A549 (cell line): Measurements from ENCODE around the gene TAF6L. TPM values are rescaled to one million over a fixed set of nuclear protein-coding genes. Genes with fewer than 3 reads are reported as not detected.

Experiments used
- ATAC-seq, 2 experiments: fragments of 200-7000 bp in 1 of 2; fragments of >200 bp in 1 of 2; cut with Nextera tagmentation in 1 of 2; cut with Tn5 transposase in 1 of 2; 3 replicates each; pipeline versions ENCODE4 v1.8.0 to v1.9.1; 2018 to 2020; ENCODE audit warnings: mild to moderate bottlenecking in 1 of 2, moderate library complexity in 1 of 2
- CTCF ChIA-PET: fragments of 300-600 bp; sonication (Branson Sonifier 250); formaldehyde crosslinking; extraction: SDS; loops from one replicate; lab custom pipeline; 2021; ENCODE audit warnings: antibody characterized with exemption, inconsistent platforms; lab: Yijun Ruan, JAX
- POLR2A ChIA-PET: fragments of 350-600 bp; formaldehyde crosslinking; extraction: SDS; loops from one replicate; lab custom pipeline; 2021; ENCODE audit warnings: antibody characterized with exemption, inconsistent platforms; lab: Yijun Ruan, JAX
- DNase-seq, 2 experiments: peaks; one replicate each; pipeline versions ENCODE4 v3.0.0 to v3.0.0-alpha.2; 2011 to 2016; ENCODE audit warnings: low read depth in 1 of 2, low spot score in 1 of 2
- FAIRE-seq: peaks from 2 replicates; lab custom pipeline; 2011; peaks lifted over from hg19 to GRCh38; lab: Jason Lieb, UNC
- H3K27ac ChIP-seq, 2 experiments: fragments of >200 bp; sonication (Bioruptor Twin); formaldehyde crosslinking; 3 replicates each; pipeline ENCODE4 v1.5.1; 2016 to 2017
- H3K4me1 ChIP-seq: fragments of >200 bp; sonication (Bioruptor Twin); formaldehyde crosslinking; 3 replicates; pipeline ENCODE4 v1.6.1; 2016
- H3K4me2 ChIP-seq: fragments of >200 bp; sonication (Bioruptor Twin); formaldehyde crosslinking; 3 replicates; pipeline ENCODE4 v1.6.1; 2016
- H3K4me3 ChIP-seq: fragments of >200 bp; sonication (Bioruptor Twin); formaldehyde crosslinking; 3 replicates; pipeline ENCODE4 v1.5.1; 2016
- H3K9me3 ChIP-seq: fragments of >200 bp; sonication (Bioruptor Twin); formaldehyde crosslinking; 3 replicates; pipeline ENCODE4 v1.6.1; 2016
- CBX2 ChIP-seq: fragments of 200-600 bp; sonication (generic); IDR thresholded peaks from 2 replicates; pipeline ENCODE4 v1.6.1; 2016; ENCODE audit warnings: low read depth, mild to moderate bottlenecking, borderline replicate concordance
- CBX8 ChIP-seq: fragments of 200-600 bp; sonication (generic); IDR thresholded peaks from 2 replicates; pipeline ENCODE4 v1.6.1; 2016
- CHD2 ChIP-seq: fragments of 150-350 bp; IDR thresholded peaks from 2 replicates; pipeline ENCODE4 v1.6.1; 2014; ENCODE audit warnings: low read length; ENCODE audit not compliant: partially characterized antibody
- CTCF ChIP-seq: fragments of >200 bp; sonication (Bioruptor Twin); formaldehyde crosslinking; IDR thresholded peaks from 3 replicates; pipeline ENCODE4 v1.5.1; 2016
- ELK1 ChIP-seq: fragments of 150-350 bp; IDR thresholded peaks from 2 replicates; pipeline ENCODE4 v1.6.1; 2014; ENCODE audit warnings: low read depth, mild to moderate bottlenecking, low read length
- EP300 ChIP-seq, 2 experiments: fragments of >200 bp; sonication (Bioruptor Twin); formaldehyde crosslinking; IDR thresholded peaks; 2 replicates in 1 of 2; 3 replicates in 1 of 2; pipeline ENCODE4 v1.6.1; 2016 to 2017
- ESRRA ChIP-seq: fragments of 150-350 bp; IDR thresholded peaks from 2 replicates; pipeline ENCODE4 v1.6.1; 2014; ENCODE audit warnings: mild to moderate bottlenecking, low read length, borderline replicate concordance
- FOSB ChIP-seq: fragments of 250-450 bp; sonication (Bioruptor Pico); IDR thresholded peaks from 2 replicates; pipeline ENCODE4 v1.5.0; 2020; ENCODE audit warnings: mild to moderate bottlenecking, moderate library complexity
- FOXS1 ChIP-seq: fragments of 250-450 bp; sonication (Bioruptor Pico); IDR thresholded peaks from 2 replicates; pipeline ENCODE4 v1.5.0; 2020; ENCODE audit warnings: mild to moderate bottlenecking, moderate library complexity
- HOXB5 ChIP-seq: fragments of 250-450 bp; sonication (Bioruptor Pico); IDR thresholded peaks from 2 replicates; pipeline ENCODE4 v1.5.0; 2020; ENCODE audit warnings: mild to moderate bottlenecking, moderate library complexity
- JUNB ChIP-seq: fragments of >200 bp; sonication (Bioruptor Twin); formaldehyde crosslinking; IDR thresholded peaks from 2 replicates; pipeline ENCODE4 v1.6.1; 2016
- KDM1A ChIP-seq: fragments of 200-600 bp; sonication (generic); IDR thresholded peaks from 2 replicates; pipeline ENCODE4 v1.6.1; 2016; ENCODE audit warnings: low read depth, mild to moderate bottlenecking
- KDM5A ChIP-seq: fragments of 200-600 bp; sonication (generic); IDR thresholded peaks from 2 replicates; pipeline ENCODE4 v1.6.1; 2016; ENCODE audit warnings: antibody characterized with exemption, mild to moderate bottlenecking
- MAFK ChIP-seq: fragments of 450-650 bp; IDR thresholded peaks from 2 replicates; pipeline ENCODE4 v1.6.1; 2014; ENCODE audit not compliant: partially characterized antibody
- MAZ ChIP-seq: fragments of 150-350 bp; IDR thresholded peaks from 2 replicates; pipeline ENCODE4 v1.6.1; 2014; ENCODE audit warnings: antibody characterized with exemption, low read depth, low read length, borderline replicate concordance
- NFE2L2 ChIP-seq: fragments of 150-350 bp; conservative IDR thresholded peaks from 2 replicates; pipeline ENCODE4 v1.6.1; 2014; ENCODE audit warnings: low read length
- PHF8 ChIP-seq: fragments of 200-600 bp; sonication (generic); IDR thresholded peaks from 2 replicates; pipeline ENCODE4 v1.6.1; 2016; ENCODE audit warnings: low read depth, mild to moderate bottlenecking, antibody characterized with exemption, moderate library complexity, borderline replicate concordance
- POLR2A ChIP-seq: IDR thresholded peaks from 2 replicates; pipeline ENCODE4 v1.6.1; 2012; ENCODE audit warnings: mild to moderate bottlenecking, low read length
- POLR2AphosphoS2 ChIP-seq: conservative IDR thresholded peaks from 2 replicates; pipeline ENCODE4 v1.6.1; 2012; ENCODE audit warnings: low read length, improper control_type of control experiment, inconsistent platforms
- RARB ChIP-seq: fragments of 250-450 bp; sonication (Bioruptor Pico); IDR thresholded peaks from 2 replicates; pipeline ENCODE4 v1.8.0; 2021; ENCODE audit warnings: mild to moderate bottlenecking, moderate library complexity
- RCOR1 ChIP-seq: fragments of 150-350 bp; IDR thresholded peaks from 2 replicates; pipeline ENCODE4 v1.6.1; 2014; ENCODE audit warnings: antibody characterized with exemption, low read length, low read depth
- RNF2 ChIP-seq: fragments of 200-600 bp; sonication (generic); IDR thresholded peaks from 2 replicates; pipeline ENCODE4 v1.6.1; 2016; ENCODE audit warnings: low read depth, mild to moderate bottlenecking, antibody characterized with exemption, moderate library complexity, borderline replicate concordance
- TP53 ChIP-seq: fragments of 250-450 bp; sonication (Bioruptor Pico); IDR thresholded peaks from 2 replicates; pipeline ENCODE4 v1.5.0; 2021; ENCODE audit warnings: mild to moderate bottlenecking, moderate library complexity
- ZFP36 ChIP-seq: fragments of 450-650 bp; IDR thresholded peaks from 2 replicates; pipeline ENCODE4 v1.6.1; 2014; ENCODE audit warnings: borderline replicate concordance; ENCODE audit not compliant: partially characterized antibody
- ZNF302 ChIP-seq: fragments of 250-450 bp; sonication (Bioruptor Pico); IDR thresholded peaks from 2 replicates; pipeline ENCODE4 v1.9.0; 2021; ENCODE audit warnings: inconsistent platforms, mild to moderate bottlenecking, moderate library complexity
- ZSCAN20 ChIP-seq: fragments of 250-450 bp; sonication (Bioruptor Pico); IDR thresholded peaks from 2 replicates; pipeline ENCODE4 v1.8.0; 2022; ENCODE audit warnings: mild to moderate bottlenecking, moderate library complexity
- WGBS: methylation state at CpG from one replicate; pipeline ENCODE4 v1.1.6; 2017; ENCODE audit errors: missing lambda C conversion rate; 5-methylcytosine and 5-hydroxymethylcytosine counted together
- polyA plus RNA-seq, 4 experiments: library from polyadenylated mRNA; depleted of rRNA in 3 of 4; stranded (reverse); fragments of >200 nt; fragmentation: RNase III in 1 of 4; extraction: RNeasy Plus Mini Kit Qiagen cat#74134 plus additional on column Dnase treatment in 1 of 4; gene quantifications; 2 replicates in 3 of 4; 3 replicates in 1 of 4; pipeline ENCODE4 v1.2.3, GENCODE V29; 2011 to 2017
- TF ChIP-seq, protein P1 (sequence below): fragments of 250-450 bp; sonication (Bioruptor Pico); IDR thresholded peaks from 2 replicates; pipeline ENCODE4 v1.5.0; 2020; ENCODE audit warnings: low read depth, mild to moderate bottlenecking, moderate library complexity
- TF ChIP-seq, protein P2 (sequence below): fragments of 200-600 bp; sonication (generic); IDR thresholded peaks from 2 replicates; pipeline ENCODE4 v1.6.1; 2016; ENCODE audit warnings: antibody characterized with exemption, mild to moderate bottlenecking, moderate library complexity
- TF ChIP-seq, protein P3 (sequence below): fragments of 450-650 bp; IDR thresholded peaks from 2 replicates; pipeline ENCODE4 v1.6.1; 2014; ENCODE audit warnings: antibody characterized with exemption

TAF6L gene
- polyA plus RNA-seq, 2 of the 4 experiments (the other 2 are of a cell fraction): 14.0 to 22.7 TPM

- TF ChIP-seq KDM1A: no peak
- TF ChIP-seq RARB (CRISPR knock-in tag): no peak
- TF ChIP-seq ZFP36: no peak
- TF ChIP-seq HOXB5: no peak
- TF ChIP-seq CBX2: no peak
- no peak for TF ChIP-seq RCOR1
- TF ChIP-seq JUNB: no peak
- TF ChIP-seq CHD2: no peak
Observed at GRCh38 chr11:62777389-62777788, 6.2 kb downstream of the TAF6L start (continued).

DNA sequence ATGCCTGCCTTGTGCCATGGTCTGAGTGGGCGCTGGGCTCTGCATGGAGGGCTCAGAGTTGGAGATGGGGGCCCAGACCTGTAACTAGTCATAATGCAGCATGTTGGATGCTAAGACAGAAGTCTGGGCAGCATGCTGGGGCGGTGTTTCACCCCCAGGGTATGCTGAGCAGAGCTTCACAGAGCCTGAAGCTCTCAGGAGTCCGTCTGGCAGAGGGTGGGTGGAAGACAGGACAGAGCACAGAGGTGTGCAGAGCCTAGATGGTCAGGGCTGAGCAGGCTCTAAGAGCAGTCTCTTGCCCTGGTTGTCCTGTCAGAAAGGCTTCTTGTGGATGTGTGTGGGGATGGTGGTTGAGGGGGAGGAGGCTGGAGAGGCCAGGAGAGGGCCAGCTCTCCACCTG, 7.2 kb downstream of the TAF6L start:
- no peak for TF ChIP-seq CTCF
- TF ChIP-seq CBX2: no peak
- TF ChIP-seq ZNF302 (CRISPR knock-in tag): no peak
- no peak for TF ChIP-seq HOXB5
- TF ChIP-seq, protein P1, sequence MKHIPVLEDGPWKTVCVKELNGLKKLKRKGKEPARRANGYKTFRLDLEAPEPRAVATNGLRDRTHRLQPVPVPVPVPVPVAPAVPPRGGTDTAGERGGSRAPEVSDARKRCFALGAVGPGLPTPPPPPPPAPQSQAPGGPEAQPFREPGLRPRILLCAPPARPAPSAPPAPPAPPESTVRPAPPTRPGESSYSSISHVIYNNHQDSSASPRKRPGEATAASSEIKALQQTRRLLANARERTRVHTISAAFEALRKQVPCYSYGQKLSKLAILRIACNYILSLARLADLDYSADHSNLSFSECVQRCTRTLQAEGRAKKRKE: no peak
- no peak for TF ChIP-seq RCOR1
- no peak for TF ChIP-seq NFE2L2
- TF ChIP-seq MAZ: no peak
- no peak for TF ChIP-seq FOXS1 (CRISPR knock-in tag)
- TF ChIP-seq, protein P2, sequence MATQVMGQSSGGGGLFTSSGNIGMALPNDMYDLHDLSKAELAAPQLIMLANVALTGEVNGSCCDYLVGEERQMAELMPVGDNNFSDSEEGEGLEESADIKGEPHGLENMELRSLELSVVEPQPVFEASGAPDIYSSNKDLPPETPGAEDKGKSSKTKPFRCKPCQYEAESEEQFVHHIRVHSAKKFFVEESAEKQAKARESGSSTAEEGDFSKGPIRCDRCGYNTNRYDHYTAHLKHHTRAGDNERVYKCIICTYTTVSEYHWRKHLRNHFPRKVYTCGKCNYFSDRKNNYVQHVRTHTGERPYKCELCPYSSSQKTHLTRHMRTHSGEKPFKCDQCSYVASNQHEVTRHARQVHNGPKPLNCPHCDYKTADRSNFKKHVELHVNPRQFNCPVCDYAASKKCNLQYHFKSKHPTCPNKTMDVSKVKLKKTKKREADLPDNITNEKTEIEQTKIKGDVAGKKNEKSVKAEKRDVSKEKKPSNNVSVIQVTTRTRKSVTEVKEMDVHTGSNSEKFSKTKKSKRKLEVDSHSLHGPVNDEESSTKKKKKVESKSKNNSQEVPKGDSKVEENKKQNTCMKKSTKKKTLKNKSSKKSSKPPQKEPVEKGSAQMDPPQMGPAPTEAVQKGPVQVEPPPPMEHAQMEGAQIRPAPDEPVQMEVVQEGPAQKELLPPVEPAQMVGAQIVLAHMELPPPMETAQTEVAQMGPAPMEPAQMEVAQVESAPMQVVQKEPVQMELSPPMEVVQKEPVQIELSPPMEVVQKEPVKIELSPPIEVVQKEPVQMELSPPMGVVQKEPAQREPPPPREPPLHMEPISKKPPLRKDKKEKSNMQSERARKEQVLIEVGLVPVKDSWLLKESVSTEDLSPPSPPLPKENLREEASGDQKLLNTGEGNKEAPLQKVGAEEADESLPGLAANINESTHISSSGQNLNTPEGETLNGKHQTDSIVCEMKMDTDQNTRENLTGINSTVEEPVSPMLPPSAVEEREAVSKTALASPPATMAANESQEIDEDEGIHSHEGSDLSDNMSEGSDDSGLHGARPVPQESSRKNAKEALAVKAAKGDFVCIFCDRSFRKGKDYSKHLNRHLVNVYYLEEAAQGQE: no peak
- TF ChIP-seq, protein P3, sequence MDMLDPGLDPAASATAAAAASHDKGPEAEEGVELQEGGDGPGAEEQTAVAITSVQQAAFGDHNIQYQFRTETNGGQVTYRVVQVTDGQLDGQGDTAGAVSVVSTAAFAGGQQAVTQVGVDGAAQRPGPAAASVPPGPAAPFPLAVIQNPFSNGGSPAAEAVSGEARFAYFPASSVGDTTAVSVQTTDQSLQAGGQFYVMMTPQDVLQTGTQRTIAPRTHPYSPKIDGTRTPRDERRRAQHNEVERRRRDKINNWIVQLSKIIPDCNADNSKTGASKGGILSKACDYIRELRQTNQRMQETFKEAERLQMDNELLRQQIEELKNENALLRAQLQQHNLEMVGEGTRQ: no peak
- 94% methylated on average over 3 of the region's 3 CpGs for WGBS
- POLR2A ChIA-PET: interaction anchor here (0.9 kb wide), 1 partner anchor 114 kb away, joined by 3 read pairs; the partner anchor contains the start of genes C11orf98 and CSKMT
- Histone ChIP-seq H3K4me2 (no peak overlapping the region), H3K4me3 (no peak overlapping the region), H3K9me3 (no peaks in the 10 kb centered on the region), H3K4me1 (no peaks in the 10 kb centered on the region), H3K27ac (no peak overlapping the region)
- no peak for DNase-seq
- CTCF ChIA-PET: interaction anchor here (2.3 to 13.8 kb wide), 2 partner anchors 9 kb away, joined by 7 to 211 read pairs; partner anchors contain the start of gene TMEM179B
- ATAC-seq: peak; percentile 25 to 27; a peak in 3 of 6 replicates
- no peak for FAIRE-seq

DNA sequence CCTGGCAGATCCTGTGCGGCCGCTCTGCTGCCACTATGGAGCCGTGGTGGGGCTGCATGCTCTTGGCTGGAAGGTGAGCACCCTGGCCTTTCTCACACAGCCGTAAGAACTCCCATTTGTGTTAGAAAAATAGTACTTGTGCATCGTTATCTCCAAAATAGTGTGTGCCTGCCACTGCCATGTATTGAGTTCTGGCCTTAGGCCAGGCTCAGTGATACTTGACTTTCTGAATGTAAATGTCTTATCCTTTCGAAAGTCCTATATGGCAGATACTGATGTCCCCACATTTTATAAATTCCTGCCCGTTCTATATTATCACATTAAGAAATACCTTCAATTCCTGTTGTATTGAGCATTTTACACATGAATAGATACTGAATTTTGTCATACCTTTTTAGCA, 11.6 kb downstream of the TAF6L start:
- CTCF ChIA-PET: no interaction called here
- no peak for ATAC-seq
- TF ChIP-seq POLR2AphosphoS2 (no peak), RNF2 (no peak), EP300 (IDR thresholded peaks at IDR 0.05) (no peak), FOSB (CRISPR knock-in tag) (no peak), PHF8 (no peak), FOXS1 (CRISPR knock-in tag) (no peak), ESRRA (no peak), ZSCAN20 (no peak), POLR2A (no peak), TP53 (CRISPR knock-in tag) (no peak), CBX8 (no peak), ELK1 (no peak), CBX2 (no peak), MAFK (no peak), KDM5A (no peak)

More for the DNA sequence above, 11.6 kb downstream of the TAF6L start:
- 95% methylated on average over 7 of the region's 7 CpGs for WGBS
- H3K4me1 ChIP-seq: peaks cover 6% of the 10 kb centered on the region; the same call in 1 of the 3 replicates
- H3K27ac ChIP-seq: no peak overlapping the region
- no peak overlapping the region for H3K4me2 ChIP-seq
- POLR2A ChIA-PET: interaction anchor here (0.8 kb wide), 1 partner anchor 12 kb away, joined by 4 read pairs; no protein-coding TSS in a partner anchor
- H3K4me3 ChIP-seq: no peak overlapping the region
- H3K9me3 ChIP-seq: no peaks in the 10 kb centered on the region
- no peak for FAIRE-seq
- no peak for DNase-seq
